ENCODE data around the gene SHISA6. TPM values are rescaled to one million over a fixed set of nuclear protein-coding genes. Genes with fewer than 3 reads are reported as not detected.

The SHISA6 gene
- polyA plus RNA-seq, 1 donor (not counting 4 experiments of a cell fraction or from before 2014, with no cell fraction given) = 2.2 TPM

DNA sequence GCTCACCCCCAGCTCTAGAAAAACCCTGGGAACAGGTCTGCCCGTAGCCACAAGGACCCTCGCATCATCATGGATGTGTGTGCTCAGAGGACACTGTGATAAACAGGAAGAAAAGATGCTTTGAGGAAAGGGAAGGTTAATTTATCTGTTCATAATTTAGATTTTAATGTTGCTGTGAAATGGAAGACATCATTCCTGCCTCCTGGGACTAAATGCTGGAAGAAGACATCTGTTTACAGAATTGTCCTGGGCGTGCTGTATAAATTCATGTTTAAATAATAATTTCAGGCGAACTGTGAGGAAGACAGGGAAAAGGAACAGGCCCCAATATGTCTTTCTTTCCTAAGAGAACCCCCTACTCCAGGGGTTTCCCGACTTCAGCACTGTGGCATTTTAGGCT is 112.6 kb downstream of the SHISA6 start:
- H3K4me3 ChIP-seq (ENCODE audit: control insufficient read depth in 2 of 3, extremely low read depth in 1 of 3, insufficient read depth in 2 of 3, low read depth in 1 of 3, low read length in 3 of 3) = no peak overlapping the region
- no peaks in the 10 kb centered on the region for H3K9me1 ChIP-seq (ENCODE audit: control insufficient read depth, extremely low read depth, insufficient read depth, low read length)
- DNase-seq (ENCODE audit: low read depth, low spot score) = no peak
- H3K9me3 ChIP-seq (ENCODE audit: control insufficient read depth, low read depth, low read length) = no peaks in the 10 kb centered on the region
- H3K36me3 ChIP-seq (ENCODE audit: control insufficient read depth in 2 of 2, extremely low read depth in 1 of 2, insufficient read depth in 2 of 2, low read length in 2 of 2) = no peaks in the 10 kb centered on the region
- H2AFZ ChIP-seq (ENCODE audit: control insufficient read depth, low read length) = no peak overlapping the region
- dilution Hi-C loops (cut with MboI; ENCODE audit: extremely low pct_ligation_motif_present, low sequenced_read_pairs) = no loop called here
- H3K27me3 ChIP-seq (ENCODE audit: control insufficient read depth, extremely low read depth, insufficient read depth, low read length) = no peaks in the 10 kb centered on the region
- H3K4me2 ChIP-seq (ENCODE audit: control insufficient read depth, extremely low read depth, insufficient read depth, low read depth, low read length) = no peak overlapping the region
- H3K27ac ChIP-seq (ENCODE audit: control insufficient read depth, insufficient read depth, low read length) = no peak overlapping the region
- no peak overlapping the region for H3K9ac ChIP-seq (ENCODE audit: control insufficient read depth, extremely low read depth, insufficient read depth, low read length)
- no peaks in the 10 kb centered on the region for H3K4me1 ChIP-seq (ENCODE audit: control insufficient read depth, extremely low read depth, insufficient read depth, low read length)
- TF ChIP-seq EZH2 (IDR thresholded peaks at IDR 0.05; ENCODE audit: low read length) = no peak
- TF ChIP-seq, protein P1, sequence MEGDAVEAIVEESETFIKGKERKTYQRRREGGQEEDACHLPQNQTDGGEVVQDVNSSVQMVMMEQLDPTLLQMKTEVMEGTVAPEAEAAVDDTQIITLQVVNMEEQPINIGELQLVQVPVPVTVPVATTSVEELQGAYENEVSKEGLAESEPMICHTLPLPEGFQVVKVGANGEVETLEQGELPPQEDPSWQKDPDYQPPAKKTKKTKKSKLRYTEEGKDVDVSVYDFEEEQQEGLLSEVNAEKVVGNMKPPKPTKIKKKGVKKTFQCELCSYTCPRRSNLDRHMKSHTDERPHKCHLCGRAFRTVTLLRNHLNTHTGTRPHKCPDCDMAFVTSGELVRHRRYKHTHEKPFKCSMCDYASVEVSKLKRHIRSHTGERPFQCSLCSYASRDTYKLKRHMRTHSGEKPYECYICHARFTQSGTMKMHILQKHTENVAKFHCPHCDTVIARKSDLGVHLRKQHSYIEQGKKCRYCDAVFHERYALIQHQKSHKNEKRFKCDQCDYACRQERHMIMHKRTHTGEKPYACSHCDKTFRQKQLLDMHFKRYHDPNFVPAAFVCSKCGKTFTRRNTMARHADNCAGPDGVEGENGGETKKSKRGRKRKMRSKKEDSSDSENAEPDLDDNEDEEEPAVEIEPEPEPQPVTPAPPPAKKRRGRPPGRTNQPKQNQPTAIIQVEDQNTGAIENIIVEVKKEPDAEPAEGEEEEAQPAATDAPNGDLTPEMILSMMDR (optimal IDR thresholded peaks at IDR 0.05 in 1 of 3, IDR thresholded peaks at IDR 0.05 in 1 of 3, conservative IDR thresholded peaks at IDR 0.05 in 1 of 3; ENCODE audit: extremely low read depth in 1 of 3, insufficient read depth in 2 of 3, low read length in 3 of 3) = no peak
- FAIRE-seq = no peak
- H4K20me1 ChIP-seq (ENCODE audit: control insufficient read depth, extremely low read depth, insufficient read depth, low read length) = no peaks in the 10 kb centered on the region
- H3K79me2 ChIP-seq (ENCODE audit: control insufficient read depth, insufficient read depth, low read length) = no peaks in the 10 kb centered on the region

DNA sequence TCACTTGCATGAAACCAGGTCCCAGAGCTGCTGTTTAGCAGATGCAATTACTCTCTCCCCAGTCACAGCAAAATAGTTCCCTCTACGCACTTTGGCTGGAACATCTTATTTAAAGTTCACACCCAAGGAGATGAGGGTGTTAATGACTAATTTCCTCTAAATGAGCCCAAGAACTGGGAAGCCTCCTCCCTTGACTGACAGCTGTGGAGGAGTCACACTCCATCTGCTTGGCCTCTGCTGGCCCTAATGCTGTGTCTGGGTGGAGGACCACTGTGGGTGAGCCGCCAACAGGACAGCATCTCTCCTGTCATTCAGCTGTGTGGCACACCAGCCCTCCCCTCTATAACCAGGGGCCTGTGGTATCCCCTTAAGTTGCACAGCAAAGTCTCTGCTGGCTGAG is 115.4 kb downstream of the SHISA6 start:
- FAIRE-seq = no peak
- no peaks in the 10 kb centered on the region for H3K27me3 ChIP-seq (ENCODE audit: control insufficient read depth, extremely low read depth, insufficient read depth, low read length)
- no peaks in the 10 kb centered on the region for H3K9me3 ChIP-seq (ENCODE audit: control insufficient read depth, low read depth, low read length)

More for the DNA sequence above, 115.4 kb downstream of the SHISA6 start:
- Histone ChIP-seq H3K36me3 (ENCODE audit: control insufficient read depth in 2 of 2, extremely low read depth in 1 of 2, insufficient read depth in 2 of 2, low read length in 2 of 2) (no peaks in the 10 kb centered on the region), H3K9me1 (ENCODE audit: control insufficient read depth, extremely low read depth, insufficient read depth, low read length) (no peaks in the 10 kb centered on the region), H3K79me2 (ENCODE audit: control insufficient read depth, insufficient read depth, low read length) (no peaks in the 10 kb centered on the region), H3K27ac (ENCODE audit: control insufficient read depth, insufficient read depth, low read length) (no peak overlapping the region), H3K4me2 (ENCODE audit: control insufficient read depth, extremely low read depth, insufficient read depth, low read depth, low read length) (no peak overlapping the region), H2AFZ (ENCODE audit: control insufficient read depth, low read length) (no peak overlapping the region), H3K4me3 (ENCODE audit: control insufficient read depth in 2 of 3, extremely low read depth in 1 of 3, insufficient read depth in 2 of 3, low read depth in 1 of 3, low read length in 3 of 3) (no peak overlapping the region), H3K4me1 (ENCODE audit: control insufficient read depth, extremely low read depth, insufficient read depth, low read length) (no peaks in the 10 kb centered on the region), H4K20me1 (ENCODE audit: control insufficient read depth, extremely low read depth, insufficient read depth, low read length) (no peaks in the 10 kb centered on the region), H3K9ac (ENCODE audit: control insufficient read depth, extremely low read depth, insufficient read depth, low read length) (no peak overlapping the region)
- dilution Hi-C loops (cut with MboI; ENCODE audit: extremely low pct_ligation_motif_present, low sequenced_read_pairs) = no loop called here
- TF ChIP-seq, protein P1 (optimal IDR thresholded peaks at IDR 0.05 in 1 of 3, IDR thresholded peaks at IDR 0.05 in 1 of 3, conservative IDR thresholded peaks at IDR 0.05 in 1 of 3; ENCODE audit: extremely low read depth in 1 of 3, insufficient read depth in 2 of 3, low read length in 3 of 3) = no peak
- TF ChIP-seq EZH2 (IDR thresholded peaks at IDR 0.05; ENCODE audit: low read length) = no peak
- DNase-seq (ENCODE audit: low read depth, low spot score) = no peak
